ENCODE measurements around the gene MLXIP. TPM values are rescaled to one million over a fixed set of nuclear protein-coding genes. Genes with fewer than 3 reads are reported as not detected.

Gene MLXIP
- total and polyA plus RNA-seq, 2 of the 13 experiments (the other 11 are each of a cell fraction or from before 2014, with no cell fraction given): 5.3 to 6.7 TPM

DNA sequence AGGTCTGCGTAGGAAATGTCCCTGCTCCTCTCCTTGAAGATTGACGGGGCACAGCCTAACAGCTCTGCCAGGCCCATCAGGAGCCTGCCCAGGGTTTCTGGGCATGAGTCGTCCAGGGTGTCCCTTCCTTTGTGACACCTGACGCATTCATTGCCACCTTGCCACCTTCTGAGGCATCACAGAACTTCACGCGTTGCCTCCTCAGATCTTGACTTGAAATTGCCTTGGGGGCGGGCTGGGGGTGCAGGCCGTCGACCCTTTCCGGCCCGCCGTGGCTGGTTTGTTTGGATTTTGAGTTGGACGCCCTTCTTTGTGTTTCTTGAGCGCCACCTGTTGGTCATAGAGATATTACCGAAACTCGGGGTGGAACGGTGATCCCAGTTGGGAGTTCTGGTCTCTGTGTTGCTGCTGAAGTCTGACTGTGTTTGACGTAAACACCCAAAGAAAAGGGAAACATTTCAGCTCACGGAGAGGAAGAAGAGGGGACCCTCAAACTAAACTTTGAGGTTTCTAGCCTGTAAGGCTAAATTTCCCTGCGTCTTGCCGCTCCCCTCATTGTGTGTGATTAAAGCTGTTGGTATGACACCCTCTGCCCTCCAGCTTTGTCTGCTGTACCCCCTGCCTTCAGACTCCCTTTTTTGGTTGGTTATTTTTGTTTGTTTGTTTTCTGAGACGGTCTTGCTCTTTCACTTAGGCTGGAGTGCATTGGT is 44.6 kb downstream of the MLXIP start (continued):
- no peak for TF ChIP-seq ZHX2 (IDR thresholded peaks at IDR 0.05; ENCODE audit: low read depth)
- TF ChIP-seq ZHX2 (CRISPR knock-in tag; IDR thresholded peaks at IDR 0.05; ENCODE audit: borderline replicate concordance): no peak
- no peak for TF ChIP-seq ZSCAN29 (CRISPR knock-in tag; conservative IDR thresholded peaks at IDR 0.05)
- TF ChIP-seq GTF3A (CRISPR knock-in tag; conservative IDR thresholded peaks at IDR 0.05): no peak
- no peak for TF ChIP-seq NONO (IDR thresholded peaks at IDR 0.05)
- TF ChIP-seq NONO (CRISPR knock-in tag; conservative IDR thresholded peaks at IDR 0.05): 0 out of 2 replicates have a peak, but pooled peaks have one; percentile 25
- no peak for TF ChIP-seq ZNF75D (CRISPR knock-in tag; IDR thresholded peaks at IDR 0.05; ENCODE audit: borderline replicate concordance)
- TF ChIP-seq, protein P1, sequence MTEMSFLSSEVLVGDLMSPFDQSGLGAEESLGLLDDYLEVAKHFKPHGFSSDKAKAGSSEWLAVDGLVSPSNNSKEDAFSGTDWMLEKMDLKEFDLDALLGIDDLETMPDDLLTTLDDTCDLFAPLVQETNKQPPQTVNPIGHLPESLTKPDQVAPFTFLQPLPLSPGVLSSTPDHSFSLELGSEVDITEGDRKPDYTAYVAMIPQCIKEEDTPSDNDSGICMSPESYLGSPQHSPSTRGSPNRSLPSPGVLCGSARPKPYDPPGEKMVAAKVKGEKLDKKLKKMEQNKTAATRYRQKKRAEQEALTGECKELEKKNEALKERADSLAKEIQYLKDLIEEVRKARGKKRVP (CRISPR knock-in tag; IDR thresholded peaks at IDR 0.05): no peak
- TF ChIP-seq ZNF569 (CRISPR knock-in tag; IDR thresholded peaks at IDR 0.05; ENCODE audit: borderline replicate concordance): no peak
- TF ChIP-seq MBNL3 (CRISPR knock-in tag; conservative IDR thresholded peaks at IDR 0.05): no peak
- TF ChIP-seq NFKB2 (CRISPR knock-in tag; IDR thresholded peaks at IDR 0.05; ENCODE audit: borderline replicate concordance): no peak
- TF ChIP-seq GPN1 (CRISPR knock-in tag; IDR thresholded peaks at IDR 0.05; ENCODE audit: borderline replicate concordance): no peak
- TF ChIP-seq SMC3 (IDR thresholded peaks at IDR 0.05; ENCODE audit: low read length): peak; percentile 80
- TF ChIP-seq SNAI1 (CRISPR knock-in tag; IDR thresholded peaks at IDR 0.05; ENCODE audit: borderline replicate concordance): no peak
- no peak for TF ChIP-seq MZF1 (CRISPR knock-in tag; IDR thresholded peaks at IDR 0.05; ENCODE audit: borderline replicate concordance)
- TF ChIP-seq IRF2 (CRISPR knock-in tag; IDR thresholded peaks at IDR 0.05): no peak
- TF ChIP-seq SIX1 (CRISPR knock-in tag; IDR thresholded peaks at IDR 0.05; ENCODE audit: borderline replicate concordance): no peak
- TF ChIP-seq FOXO4 (CRISPR knock-in tag; conservative IDR thresholded peaks at IDR 0.05): no peak
- no peak for TF ChIP-seq TAF1 (CRISPR knock-in tag; IDR thresholded peaks at IDR 0.05)
- TF ChIP-seq ZNF660 (CRISPR knock-in tag; IDR thresholded peaks at IDR 0.05; ENCODE audit: borderline replicate concordance, low read depth): no peak
